GM20000 (cell line): ENCODE results near the gene SBF2.

ENCODE experiments used
- DNase-seq: peaks from one replicate; pipeline ENCODE4 v3.0.0; 2012; ENCODE audit warnings: low spot score
- CTCF ChIP-seq: IDR thresholded peaks from 2 replicates; pipeline ENCODE4 v1.5.1; 2012; ENCODE audit warnings: mild to moderate bottlenecking, control low read depth; ENCODE audit errors: extremely low read depth, missing control alignments

Gene SBF2

GRCh38 chr11:9893474-9893873 lies 400.5 kb downstream of the SBF2 start:
- no peak for TF ChIP-seq CTCF
- DNase-seq, result no peak

GRCh38 chr11:9888938-9889337 lies 405.1 kb downstream of the SBF2 start:
- no peak for TF ChIP-seq CTCF
- no peak for DNase-seq

GRCh38 chr11:9887472-9887871 lies 406.5 kb downstream of the SBF2 start:
- DNase-seq, result no peak
- TF ChIP-seq CTCF, result no peak

GRCh38 chr11:9886595-9886994 lies 407.4 kb downstream of the SBF2 start:
- no peak for TF ChIP-seq CTCF
- no peak for DNase-seq

GRCh38 chr11:9884601-9885000 lies 409.4 kb downstream of the SBF2 start:
- TF ChIP-seq CTCF, result no peak
- no peak for DNase-seq

- no peak for DNase-seq
- TF ChIP-seq CTCF, result no peak
Observed at GRCh38 chr11:9880657-9881056, 413.4 kb downstream of the SBF2 start.

GRCh38 chr11:9878936-9879335 lies 415.1 kb downstream of the SBF2 start:
- TF ChIP-seq CTCF, result no peak
- no peak for DNase-seq
